Measurements from ENCODE around the gene HES1.
A peak's percentile ranks its signal among the peaks of the same experiment; 100 is the strongest.
"Not testable (repeated sequence)": the region's sequence is repeated elsewhere in the genome, so short reads cannot be mapped to it uniquely, and the experiment has no call there.

HES1 gene

DNA sequence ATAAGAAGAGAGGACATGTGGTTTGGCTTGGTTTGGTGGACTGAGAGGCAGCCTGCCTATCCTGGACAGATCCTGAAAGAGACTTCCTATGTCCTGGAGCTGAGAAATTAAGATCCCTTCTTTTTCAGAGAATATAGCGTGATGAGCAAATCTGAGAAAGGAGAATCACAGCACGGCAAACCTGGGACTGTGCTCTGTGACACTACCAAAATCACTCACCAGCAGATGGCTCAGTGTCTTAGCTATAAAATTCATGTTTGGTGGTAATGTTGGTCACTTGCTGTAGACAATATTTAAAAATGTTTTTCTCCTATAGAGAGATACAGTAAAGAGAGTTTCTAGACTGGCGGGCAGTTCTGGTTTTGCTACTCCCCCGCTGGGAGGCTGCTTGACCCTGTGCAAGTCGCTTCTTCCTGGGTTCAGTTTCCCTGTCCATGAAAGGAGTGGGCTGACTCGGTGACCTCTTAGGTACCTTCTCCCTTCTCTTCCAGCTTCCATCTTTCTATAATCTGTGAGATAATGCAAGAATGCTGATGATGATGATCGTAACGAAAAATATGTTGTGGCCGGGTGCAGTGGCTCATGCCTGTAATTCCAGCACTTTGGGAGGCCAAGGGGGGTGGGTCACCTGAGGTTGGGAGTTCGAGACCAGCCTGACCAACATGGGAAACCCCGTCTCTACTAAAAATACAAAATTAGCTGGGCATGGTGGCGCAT lies 7.6 kb upstream of the HES1 start:
- no peak for DNase-seq

DNA sequence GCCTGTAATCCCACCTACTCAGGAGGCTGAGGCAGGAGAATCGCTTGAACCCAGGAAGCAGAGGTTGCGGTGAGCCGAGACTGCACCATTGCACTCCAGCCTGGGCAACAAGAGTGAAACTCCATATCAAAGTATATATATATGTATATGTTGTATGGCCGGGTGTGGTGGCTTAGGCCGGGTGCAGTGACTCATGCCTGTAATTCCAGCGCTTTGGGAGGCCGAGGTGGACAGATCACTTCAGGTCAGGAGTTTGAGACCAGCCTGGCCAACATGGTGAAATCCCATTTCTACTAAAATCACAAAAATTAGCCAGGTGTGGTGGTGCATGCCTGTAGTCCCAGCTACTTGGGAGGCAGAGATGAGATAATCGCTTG lies 7.0 kb upstream of the HES1 start:
- DNase-seq = not testable (repeated sequence)

DNA sequence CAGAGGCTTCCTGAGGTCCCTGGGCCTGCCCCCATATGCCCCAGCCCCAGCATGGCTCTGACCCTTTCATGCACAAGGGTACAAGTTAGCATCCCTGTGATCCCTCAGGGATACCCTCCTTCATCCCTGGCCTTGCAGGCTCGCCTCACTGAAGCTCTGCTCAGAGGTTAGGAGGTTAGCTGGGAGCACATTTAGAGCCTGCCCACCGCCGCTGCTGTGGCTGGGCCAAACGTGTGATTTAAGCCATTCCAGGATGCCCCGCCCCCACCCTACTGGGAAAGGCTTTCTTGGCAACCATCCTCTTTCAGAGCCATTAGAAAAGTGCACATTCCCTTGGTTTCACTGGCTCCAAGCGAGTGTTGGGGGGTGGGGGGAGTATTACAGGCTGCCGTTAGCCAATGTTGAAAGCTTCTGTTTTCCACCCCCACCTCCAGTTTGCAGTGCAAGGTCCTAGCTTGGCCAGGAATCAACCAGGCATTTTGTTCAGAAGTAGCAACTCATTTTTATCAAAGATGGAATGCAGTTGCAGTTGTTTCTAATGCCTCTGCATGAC lies 6.3 kb upstream of the HES1 start:
- DNase-seq = no peak

- DNase-seq = no peak
Measured at GRCh38 chr3:194130188-194130587, 5.8 kb upstream of the HES1 start.

DNA sequence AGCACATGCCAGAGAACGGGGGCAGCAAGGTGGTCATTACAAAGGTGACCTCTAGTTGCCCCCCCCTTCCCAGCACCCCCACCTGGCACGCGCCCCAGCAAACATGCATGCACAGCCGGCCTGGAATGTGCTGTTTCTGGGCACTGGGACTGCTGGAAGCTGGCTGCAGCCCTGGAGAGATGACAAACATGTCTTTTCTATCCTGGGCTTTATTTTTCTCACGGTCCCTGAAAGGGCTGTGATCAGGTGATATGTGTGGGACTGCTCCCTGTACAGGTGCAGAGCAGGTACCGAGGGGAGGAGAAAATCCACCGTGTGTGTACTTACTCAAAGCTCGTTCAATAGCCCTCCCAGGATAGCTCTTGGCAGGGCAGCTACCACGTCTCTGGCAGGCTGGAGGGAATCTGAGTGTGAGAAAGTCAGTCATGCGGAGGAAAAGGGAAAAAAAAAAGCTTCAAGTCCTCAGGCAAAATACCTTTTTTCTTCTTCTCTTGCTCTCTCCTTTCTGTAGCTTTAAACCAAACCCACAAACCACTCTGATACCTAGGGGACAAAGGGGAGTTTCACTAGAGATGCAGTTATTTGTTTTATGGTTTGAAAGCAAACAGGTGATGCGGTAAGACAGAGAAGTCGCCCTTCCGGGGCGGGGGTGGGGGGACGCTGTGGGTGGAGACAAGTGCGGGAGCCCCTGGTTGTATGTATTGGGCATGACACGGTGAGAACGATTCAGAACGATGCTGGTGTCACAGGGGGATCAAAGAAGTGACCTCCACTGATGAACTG lies 5.0 kb upstream of the HES1 start:
- peak; percentile 83 for DNase-seq

DNA sequence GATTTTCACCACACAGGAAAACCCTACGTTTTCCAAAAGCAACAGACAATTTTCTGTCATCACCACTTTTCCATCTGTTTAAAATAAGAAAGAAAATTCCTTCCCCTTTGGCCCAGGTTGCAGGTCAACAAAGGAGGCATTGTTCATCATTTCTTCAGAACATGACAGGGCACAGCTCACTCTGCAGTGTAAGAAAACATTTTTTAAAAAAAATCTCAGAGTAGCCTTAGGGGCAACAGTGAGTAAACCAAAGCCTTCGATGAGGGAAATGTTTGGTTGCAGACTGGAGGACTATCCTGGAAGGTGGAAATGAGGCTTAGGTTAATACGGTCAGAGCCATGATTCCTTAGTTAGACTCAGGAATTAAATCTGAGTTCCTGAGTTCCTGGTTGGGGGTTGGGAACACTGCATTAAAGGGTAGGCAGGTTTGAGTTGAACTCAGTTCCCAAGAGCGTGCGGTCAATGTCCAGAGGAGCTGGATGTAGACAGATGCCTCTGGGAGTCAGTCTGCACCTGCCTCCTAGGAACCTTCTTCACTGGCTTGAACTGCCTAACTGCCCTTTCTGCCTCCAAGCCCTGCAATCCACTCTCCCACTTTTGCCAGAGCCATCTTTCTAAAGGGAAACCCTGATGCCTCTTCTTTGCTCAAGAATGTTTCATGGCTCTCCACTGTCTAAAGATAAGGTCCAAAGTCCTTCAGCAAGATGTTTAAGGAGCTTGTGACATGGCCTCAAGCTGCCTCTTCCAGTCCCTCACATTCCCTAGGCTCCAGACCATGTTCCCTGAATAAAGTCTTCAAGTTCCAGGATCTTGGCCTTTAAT lies 3.3 kb upstream of the HES1 start:
- DNase-seq = no peak

DNA sequence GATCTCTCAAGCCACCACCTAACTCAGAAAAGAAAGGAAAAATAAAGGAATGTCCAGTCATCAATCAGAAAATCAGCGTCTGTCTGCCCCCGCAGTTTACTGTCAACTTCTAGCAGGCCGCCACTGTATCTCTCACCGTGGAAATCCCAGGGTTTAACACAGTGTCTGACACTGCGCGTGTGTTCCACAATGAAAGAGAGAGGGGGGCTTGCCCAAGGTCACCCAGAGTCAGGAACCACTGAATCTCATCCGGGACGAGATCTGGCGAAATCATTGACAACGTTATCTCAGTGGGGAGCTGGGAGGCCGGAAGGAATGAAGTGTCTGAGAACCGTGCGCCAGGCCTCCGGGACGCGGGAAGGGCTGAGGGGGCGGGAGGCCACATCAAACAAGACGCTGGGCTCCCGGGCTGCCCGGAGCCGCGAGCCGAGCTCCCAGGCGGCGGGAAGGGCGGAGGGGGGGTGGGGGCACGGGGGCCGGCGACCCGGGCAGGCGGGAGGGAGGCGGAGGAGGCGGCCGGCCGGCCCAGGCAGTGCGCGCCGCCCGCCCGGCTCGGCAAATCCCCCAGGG lies 2.2 kb upstream of the HES1 start:
- DNase-seq = peak; percentile 50

GRCh38 chr3:194134231-194134756 lies 1.7 kb upstream of the HES1 start:
- DNase-seq = peak; percentile 50

- DNase-seq = peak; percentile 95
Measured at GRCh38 chr3:194134757-194135515, 1.0 kb upstream of the HES1 start.

GRCh38 chr3:194135516-194135805 lies 487 bp upstream of the HES1 start:
- DNase-seq = no peak

DNA sequence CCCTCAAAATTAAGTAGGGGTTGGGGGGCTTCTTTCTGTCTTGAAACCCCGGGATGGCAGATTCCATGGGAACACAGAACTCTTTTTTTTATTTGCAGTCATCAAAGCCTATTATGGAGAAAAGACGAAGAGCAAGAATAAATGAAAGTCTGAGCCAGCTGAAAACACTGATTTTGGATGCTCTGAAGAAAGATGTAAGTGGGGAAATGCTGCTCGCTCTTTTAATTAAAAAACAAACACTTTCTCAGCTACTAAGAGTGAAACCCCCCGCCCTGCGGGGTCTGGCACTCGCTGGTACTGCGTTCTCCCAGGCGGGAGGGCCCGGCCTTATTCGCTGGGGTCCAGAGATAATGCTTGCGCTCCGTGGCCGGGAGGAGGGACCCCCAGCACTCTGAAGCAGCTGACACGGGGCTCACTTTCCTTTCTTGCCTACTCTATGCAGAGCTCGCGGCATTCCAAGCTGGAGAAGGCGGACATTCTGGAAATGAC lies 615 bp downstream of the HES1 start:
- DNase-seq = peak; percentile 38

GRCh38 chr3:194137008-194137505 lies 1.1 kb downstream of the HES1 start:
- DNase-seq = peak; percentile 58

- peak; percentile 63 for DNase-seq
Measured at GRCh38 chr3:194137506-194138474, 1.8 kb downstream of the HES1 start.

- DNase-seq = no peak
Measured at GRCh38 chr3:194138732-194139070, 2.8 kb downstream of the HES1 start.

DNA sequence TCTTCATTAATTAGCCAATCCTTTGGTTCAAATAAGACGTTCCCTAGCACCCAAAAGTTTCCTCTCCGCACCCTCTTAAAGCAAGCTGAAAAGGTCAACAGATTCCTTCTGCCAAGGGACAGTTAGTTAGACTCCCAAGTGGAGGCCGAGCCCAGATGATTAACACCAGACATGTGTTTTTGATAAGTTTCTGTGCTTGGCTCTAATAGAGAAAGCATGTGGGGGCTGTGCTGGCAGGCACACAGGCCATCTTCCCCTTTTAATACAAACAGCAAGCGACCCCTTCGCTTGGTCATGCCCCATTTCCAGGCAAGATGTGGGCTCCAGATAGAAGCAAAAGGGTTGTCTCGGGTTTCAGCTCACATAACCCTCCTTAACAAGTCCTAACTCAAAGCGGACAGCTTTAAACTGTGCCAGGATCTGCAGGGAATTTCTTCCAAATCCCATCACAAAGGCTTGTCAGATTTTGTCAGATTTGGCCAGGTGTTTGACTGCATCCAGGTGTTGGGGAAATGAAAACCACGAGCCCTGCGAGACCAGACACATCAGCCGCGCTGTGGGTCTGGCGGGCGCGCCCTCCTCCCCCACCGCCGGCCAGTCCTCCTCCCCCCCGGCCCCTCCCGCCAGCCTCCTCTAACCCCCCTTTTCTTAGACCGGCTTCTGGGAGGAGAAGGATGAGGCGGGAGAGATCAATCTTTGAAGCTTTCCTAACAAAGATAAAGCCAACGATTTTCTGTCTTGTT lies 3.3 kb downstream of the HES1 start:
- DNase-seq = peak; percentile 61

- DNase-seq = no peak
Measured at GRCh38 chr3:194139814-194140391, 4.0 kb downstream of the HES1 start.

GRCh38 chr3:194140520-194141414 lies 4.8 kb downstream of the HES1 start:
- peak; percentile 59 for DNase-seq

DNA sequence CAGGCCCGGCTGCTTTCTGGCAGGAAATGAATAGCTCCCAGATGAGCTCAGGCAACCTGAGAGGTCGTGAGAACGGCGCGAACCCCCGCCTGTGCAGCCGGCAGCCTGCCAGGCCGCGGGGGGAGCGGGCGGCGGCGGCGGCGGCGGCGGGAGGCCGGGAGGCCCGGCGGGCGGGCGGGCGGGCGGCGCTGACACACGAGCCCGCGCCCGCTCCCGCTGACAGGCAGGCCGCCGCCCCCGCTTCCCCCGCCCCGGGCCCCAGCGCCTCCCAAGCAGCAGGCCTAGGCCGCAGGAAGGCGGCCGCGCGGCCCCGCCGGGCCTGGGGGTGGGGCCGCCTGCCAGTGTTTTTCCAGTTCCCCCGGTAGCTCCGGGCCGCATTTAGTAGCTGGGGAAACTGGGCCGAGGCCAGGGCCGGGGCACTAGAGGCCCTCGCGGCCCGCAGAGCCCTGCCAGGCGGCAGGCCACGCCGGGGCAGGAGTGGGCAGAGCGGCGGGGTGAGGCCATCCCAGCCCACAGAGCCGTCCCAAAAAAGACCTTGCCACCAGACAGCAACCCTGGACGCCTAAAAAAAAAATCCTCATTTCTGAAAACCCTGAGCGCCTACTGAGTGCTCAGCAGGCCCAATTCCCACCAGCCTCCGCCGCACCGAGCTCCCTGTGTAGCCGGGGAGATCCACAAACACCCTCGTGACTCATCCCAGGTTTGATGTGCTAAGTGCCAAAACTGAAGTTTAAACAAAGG lies 5.6 kb downstream of the HES1 start:
- peak; percentile 73 for DNase-seq

All from NCI-H2171 treated with DMSO at 0.1 percent for 48 hours (cell line).